ENCODE measurements around the gene RPP25.

The RPP25 gene

GRCh38 chr15:74913041-74913440 lies 43.5 kb downstream of the RPP25 start:
- peak; percentile 14 for DNase-seq

GRCh38 chr15:74908635-74909034 lies 47.9 kb downstream of the RPP25 start:
- DNase-seq = peak; percentile 25

GRCh38 chr15:74907163-74907870 lies 49.3 kb downstream of the RPP25 start:
- DNase-seq = peak; percentile 54

GRCh38 chr15:74906450-74907162 lies 50.0 kb downstream of the RPP25 start, which contains the start of gene FAM219B:
TSS of gene FAM219B (minus strand) at chr15:74906851. CDS start at chr15:74906800, 51 bp downstream.
- peak; percentile 93 for DNase-seq

- DNase-seq = peak; percentile 75
Measured at GRCh38 chr15:74906067-74906449, 50.5 kb downstream of the RPP25 start.
